GM19324 (cell line): Measurements from ENCODE around the gene LRRTM3.

Experiments used
- ATAC-seq: cut with Tn5 transposase; IDR thresholded peaks from one replicate; pipeline ENCODE4 v1.9.1; 2021; ENCODE audit warnings: mild to moderate bottlenecking, moderate library complexity; ENCODE audit not compliant: unreplicated experiment, low FRiP score

The LRRTM3 gene

DNA sequence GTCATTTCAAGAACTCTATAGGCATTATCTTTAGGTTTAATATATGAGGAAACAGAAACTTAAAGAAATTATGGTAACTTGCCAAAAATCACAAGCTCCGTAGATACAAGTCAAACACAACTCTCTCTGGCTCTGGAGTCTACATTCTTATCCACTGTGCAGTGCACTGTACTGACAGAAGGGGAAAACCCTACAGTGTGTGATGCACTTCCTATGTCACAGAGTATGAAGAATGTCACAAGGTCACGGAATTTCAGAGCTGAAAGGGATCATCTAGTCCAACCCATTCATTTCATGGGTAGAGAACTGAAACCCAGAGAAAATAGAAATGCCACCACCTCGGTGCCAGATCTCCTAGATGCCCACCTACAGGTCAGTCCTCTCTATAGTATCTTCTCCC, 86.1 kb downstream of the LRRTM3 start:
- no peak for ATAC-seq

DNA sequence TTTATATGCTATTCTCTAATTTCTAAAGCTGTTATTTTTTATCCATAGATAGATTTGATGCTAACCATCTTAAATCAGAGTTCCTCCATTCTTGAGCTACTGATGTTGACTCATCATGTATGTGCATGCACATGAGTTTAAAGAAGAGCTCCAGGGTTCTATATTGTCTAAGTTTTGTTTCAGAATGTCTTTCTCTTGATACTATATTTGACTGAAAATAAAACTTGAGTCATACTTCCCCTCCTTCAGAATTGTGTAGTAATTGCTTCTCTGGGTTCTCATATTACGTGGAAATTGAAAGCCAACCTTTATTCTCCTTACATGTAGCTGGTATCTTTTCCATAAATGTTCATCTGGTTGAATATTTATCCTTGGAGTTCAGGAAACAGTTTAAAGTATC, 89.4 kb downstream of the LRRTM3 start:
- ATAC-seq, result no peak

DNA sequence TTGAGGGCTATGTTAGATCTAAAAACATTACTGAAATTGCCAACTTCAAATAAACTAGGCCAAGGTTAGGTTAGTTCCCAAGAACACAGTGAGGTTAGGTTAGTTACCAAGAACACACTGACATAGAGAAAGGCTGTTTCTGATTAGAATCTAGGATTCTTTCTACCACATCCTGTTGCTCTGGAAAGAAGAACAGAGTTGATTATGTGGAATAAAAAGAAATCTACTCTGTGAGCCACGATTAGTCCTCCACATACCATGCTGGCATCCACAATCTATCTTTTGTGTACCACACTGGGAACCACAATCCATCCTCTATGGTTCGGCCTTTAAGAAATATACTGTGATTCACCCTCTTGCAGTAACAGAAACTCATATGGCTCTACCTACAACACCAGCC, 91.4 kb downstream of the LRRTM3 start:
- ATAC-seq, result no peak

DNA sequence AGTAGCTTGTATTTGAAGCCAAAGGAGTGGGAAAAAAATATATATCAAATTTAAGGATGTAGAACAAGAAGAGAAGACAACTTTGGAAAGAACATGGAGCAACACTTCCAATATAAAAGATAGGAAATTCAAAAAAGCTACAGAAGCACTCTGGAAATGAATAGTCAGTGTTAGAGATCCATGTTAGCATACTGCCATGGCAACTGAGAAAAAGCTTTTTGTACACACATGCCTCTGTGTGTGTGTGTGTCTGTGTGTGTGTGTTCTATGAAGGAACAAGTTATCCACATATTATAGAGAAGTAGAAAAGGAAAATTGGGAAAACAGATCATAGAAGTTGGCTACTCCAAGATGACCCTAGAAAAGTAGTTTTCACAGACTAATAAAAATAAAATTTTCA, 96.3 kb downstream of the LRRTM3 start:
- no peak for ATAC-seq

DNA sequence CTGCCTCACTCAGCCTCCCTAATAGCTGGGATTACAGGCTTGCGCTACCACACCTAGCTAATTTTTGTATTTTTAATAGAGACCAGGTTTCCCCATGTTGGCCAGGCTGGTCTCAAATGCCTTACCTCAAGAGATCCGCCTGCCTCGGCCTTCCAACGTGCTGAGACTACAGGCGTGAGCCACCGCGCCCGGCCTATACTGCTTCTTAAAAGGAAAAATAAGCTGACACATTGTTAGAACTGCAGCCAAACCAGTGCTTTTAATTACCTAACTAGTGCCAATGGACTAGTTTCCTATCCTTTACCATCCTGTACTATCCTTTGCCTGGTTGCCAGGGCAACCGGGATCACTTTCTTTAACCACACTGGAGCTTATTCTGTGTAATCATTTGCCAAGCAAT, 108.0 kb downstream of the LRRTM3 start:
- ATAC-seq, result no peak

DNA sequence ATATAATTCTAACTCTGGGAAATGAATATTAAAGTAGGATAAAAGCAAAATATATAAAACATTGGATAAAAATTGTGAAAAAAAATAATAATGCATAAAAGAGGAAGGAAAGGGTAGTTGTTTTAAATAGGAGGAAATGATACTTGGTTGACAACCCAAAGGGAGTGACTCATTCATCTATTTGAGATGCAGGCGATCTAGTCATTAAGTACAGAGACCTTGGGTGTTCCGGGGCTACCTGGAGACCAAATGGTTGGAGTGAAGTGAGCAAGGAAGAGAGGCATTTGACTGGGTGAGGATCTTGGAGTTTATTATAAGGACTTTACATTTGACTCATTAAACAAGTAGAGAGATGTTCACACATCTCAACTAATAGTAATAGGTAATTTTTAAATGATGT, 111.0 kb downstream of the LRRTM3 start:
- no peak for ATAC-seq

DNA sequence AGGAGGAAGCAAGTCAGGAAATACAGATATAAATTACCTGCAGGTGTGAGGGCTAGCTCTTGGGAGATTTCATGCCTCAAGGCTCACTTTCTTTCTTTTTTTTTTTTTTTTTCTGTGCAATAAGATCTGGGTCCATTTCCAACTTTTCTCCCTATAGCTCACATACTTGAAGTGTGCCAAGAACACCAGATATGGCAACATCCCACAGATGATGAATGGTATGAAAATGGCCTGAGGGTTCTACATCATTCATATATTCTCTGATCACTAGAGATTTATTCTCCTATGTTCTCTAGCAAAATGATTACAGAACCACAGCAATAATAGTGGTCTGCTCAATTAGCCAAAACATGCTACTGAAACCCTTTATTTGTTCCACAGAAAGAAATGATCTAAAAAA, 117.2 kb downstream of the LRRTM3 start:
- no peak for ATAC-seq

DNA sequence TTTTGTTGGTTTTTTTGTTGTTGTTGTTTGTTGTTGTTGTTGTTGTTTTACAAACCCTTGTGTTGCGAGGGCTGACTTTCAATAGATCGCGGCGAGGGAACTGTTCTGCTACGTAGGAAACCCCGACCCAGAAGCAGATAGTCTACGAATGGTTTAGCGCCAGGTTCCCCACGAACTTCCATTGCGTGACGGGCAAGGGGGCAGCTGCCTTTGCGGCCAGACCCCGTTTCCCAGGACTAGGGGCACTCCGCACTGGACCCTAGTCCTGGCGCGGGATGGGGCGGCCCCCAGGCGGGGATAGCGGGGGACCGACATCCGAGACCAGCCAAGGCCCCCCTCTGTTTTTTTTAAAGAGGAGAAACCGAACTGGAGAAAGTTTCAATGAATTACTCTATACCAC, 119.6 kb downstream of the LRRTM3 start:
- no peak for ATAC-seq

DNA sequence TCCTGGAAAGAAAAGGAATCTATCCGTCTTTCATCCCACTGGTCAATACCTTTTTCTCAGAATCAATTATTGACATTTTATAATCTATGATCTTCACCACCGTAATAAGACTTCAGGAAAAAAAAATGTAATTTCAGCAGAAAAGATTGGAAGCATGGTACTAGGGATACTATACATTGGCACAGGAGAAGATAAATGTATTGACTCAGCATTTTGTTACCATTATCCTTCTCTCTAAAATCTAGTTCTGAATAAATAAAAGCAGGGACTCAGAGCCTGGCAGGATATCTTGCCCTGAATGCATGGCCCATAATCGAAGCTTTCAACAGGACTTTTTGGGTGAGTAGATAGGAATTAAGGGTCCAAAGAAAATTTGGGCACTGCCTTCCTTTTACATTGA, 120.7 kb downstream of the LRRTM3 start:
- ATAC-seq, result no peak

DNA sequence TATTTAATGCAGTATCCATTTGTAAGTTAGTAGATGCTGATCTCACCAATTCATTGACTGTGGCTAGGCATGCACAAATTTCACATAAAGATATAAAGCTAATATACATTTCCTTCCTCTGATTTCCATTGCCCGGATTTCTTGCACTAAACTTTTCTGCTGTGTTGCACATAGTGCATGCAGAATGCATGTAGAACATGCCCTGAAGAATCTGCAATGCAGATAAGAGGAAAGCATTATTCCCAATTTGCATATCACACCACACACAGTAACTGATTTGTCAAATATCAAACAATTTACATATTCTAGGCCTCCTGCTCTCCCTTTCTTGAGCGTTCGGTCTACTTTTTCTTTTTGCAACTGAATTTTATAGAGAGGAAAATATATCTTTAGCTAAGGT, 124.2 kb downstream of the LRRTM3 start:
- no peak for ATAC-seq

DNA sequence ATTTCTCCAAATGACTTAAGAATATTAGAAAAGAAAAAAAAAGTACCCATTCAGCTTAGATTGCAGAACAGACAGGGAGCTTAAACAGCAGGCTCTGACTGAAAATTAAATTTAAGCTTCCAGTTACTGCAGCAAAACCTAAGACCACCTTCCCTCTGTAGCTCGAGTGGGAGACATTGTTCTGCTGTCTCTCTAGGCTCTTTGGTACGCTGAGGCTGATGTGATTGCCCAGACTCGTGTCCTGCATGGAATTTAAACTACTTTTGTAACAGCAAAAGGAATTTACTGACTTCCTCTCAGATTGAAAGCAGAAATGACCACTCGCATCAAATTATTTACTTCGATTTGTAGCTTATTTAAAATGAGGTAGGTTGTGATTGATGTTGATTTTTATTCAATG, 124.6 kb downstream of the LRRTM3 start:
- ATAC-seq, result no peak

DNA sequence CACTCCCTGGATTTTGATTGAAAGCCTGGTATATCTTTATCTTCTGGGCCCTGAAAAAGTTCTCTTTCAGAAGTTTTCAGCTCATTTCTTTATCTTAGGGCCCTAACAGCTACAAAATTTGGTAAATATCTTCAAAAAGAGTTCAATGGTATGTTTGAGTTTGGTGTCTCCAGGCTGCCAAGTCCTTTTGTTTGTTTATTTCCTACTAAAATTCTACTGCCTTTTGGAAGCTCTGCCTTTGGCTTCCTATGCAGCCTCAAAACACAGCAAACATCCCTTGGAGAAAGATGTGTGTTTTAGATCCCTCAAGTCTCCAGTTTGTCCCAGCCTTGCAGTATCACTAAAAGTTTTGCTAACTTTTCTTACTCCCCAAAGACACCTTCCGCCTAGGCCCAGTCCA, 146.8 kb downstream of the LRRTM3 start:
- ATAC-seq, result no peak

DNA sequence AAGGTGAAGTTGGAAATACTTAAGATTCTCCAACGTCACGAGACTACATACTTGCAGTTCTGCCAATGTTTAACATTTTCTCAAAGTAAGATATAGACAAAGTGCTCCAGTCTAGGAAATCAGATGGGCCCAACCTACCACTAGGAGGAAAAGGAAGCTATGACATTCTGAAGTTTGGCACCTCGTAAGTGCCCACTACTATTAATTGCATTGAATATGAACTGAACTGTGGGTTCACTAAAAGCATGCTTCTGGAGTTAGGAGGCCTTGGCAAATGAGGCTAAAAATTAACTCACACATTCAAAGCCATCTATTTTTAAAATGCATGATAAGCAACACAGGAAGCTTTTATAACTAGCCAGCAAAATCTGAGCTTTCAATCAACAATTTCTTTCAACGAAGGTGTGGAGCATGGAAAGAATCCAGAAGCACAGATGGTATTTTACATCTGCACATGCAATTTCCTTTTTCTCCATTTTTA, 149.7 kb downstream of the LRRTM3 start:
- no peak for ATAC-seq

DNA sequence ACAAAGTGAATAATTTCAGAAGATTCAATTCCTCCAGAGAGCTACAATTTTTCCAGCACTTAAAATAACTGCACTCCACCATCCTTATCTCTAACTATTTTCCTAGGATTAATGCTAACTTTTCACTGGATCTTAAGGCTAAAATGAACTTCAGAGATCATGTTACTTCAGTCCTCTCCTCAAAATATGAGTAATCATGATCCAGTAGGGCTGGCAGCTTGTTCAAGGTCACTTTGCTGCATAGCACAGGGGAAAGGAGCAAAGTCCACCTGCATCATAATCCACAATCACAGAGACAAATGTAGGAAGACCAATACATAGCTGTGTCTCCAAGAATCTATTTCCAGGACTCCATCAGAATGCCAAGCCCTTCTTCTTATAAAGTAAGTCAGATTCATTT, 150.3 kb downstream of the LRRTM3 start:
- ATAC-seq, result no peak

DNA sequence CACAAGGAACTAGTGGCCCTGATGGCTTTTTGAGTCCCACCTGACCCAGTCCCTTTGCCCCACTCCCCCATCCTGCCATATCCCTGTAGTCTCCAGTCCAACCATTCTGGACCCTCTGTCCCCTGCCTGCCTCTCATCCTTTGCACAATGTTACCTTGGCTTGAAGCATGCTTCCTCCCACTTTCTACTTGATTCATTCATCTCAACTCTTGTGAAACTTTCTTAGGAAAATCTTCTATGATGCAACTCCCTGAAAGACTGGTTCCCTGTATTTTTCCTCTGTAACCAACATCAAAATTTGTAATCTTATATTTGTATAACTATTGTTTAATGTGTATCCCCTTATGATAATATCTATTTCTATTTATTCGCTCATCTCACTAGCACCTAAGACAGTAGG, 151.5 kb downstream of the LRRTM3 start:
- ATAC-seq, result no peak

DNA sequence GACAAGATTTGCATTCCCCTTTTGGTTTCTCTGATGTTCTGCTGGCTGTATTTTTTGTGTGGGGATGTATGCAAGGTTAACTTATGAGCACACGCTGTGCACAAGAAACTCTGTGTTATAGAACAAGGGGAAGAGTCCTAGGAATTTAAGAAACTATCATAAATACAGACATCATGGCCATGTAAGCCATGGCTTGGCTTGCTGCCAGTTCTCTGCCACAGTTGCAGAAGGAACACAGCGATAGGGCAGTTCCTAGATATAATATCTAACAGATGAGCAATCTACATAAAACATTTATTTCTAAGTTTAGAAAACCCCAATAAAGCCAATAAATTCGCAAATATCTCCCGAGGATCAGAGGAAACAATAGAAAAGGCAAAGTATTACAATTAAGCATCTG, 153.3 kb downstream of the LRRTM3 start:
- no peak for ATAC-seq

DNA sequence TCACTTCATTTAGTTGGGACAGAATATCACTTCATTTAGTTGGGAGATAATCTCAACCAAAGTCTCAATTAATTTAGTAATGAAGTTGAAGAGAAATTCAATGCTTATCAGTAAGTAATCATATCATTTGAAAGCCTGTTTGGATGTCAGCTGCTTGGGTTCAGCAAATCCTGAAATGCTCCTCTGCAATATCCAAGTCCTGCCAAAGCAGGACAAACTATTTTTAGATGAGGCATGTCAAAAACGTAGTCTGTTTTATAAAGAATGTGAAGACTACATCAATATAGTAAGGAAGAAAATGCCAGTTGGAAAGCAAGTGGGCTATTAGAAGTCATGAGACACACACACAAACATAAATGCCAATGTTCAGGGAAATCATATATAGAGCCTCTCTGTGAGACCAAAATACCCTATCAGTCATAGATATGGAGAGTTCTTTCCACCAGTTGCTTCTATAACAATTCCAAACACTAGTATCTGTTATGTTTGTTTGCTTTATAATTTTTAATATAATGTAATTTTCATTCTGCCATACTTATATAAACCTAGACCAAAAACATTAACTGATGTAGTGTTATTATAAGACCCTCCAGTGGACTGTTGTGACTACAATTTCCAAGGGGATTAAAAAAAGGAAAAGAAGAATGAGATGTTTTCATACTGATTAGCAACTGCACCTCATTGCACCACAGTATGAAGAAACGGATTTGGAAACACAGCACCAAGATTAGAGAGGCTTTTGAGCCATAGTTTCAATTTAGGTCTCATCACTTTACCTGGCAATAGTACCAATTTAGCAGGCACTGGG, 160.7 kb downstream of the LRRTM3 start:
- ATAC-seq, result no peak

DNA sequence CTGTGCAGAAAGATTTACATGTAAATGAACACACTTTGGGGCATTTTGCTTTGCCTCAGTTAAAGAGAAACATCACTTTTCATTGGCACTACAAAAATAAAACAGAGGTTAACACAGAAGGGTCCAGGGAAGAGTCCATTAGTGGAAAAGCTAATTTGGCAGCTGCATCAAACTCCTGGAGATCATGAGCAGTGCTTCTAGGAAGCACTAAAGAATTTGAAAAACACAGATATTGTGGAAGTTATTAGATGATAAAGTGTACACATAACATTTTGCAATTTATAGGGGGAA, 161.2 kb downstream of the LRRTM3 start:
- no peak for ATAC-seq

DNA sequence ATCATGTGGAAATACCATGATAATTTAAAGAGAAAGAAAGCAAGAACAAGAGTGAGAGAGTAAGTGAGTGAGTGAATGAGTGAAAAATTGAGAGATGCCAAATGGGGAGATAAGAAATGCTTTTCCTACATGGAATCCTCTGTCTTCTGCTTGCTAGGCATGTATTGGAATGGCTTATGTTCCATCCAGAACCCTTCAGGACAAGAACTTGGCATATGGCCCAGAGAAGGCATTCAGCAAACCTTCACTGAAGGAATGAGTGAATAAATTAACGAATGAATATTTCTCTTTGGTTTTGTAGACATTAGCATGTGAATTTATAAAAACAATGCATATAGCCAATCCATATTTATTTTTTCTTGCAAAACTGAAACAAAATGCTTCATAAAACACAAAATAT, 162.2 kb downstream of the LRRTM3 start:
- no peak for ATAC-seq

DNA sequence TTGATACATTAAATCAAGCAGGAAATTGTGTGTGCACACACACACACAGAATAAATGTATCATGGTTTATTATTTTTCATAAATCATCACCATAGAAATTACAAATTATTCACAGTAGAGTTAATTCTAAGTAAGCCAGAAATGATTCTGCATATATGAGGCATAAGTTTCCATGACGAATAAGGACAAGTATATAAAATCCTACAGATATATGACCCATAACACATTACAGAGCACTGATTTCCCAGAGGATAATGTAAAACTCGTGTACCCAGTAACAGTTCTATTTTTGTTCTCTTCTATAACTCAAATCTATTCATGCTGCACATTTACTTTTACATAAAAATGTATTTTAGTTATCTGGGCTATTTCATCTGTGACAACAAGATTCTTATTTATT, 169.7 kb downstream of the LRRTM3 start:
- ATAC-seq, result no peak

DNA sequence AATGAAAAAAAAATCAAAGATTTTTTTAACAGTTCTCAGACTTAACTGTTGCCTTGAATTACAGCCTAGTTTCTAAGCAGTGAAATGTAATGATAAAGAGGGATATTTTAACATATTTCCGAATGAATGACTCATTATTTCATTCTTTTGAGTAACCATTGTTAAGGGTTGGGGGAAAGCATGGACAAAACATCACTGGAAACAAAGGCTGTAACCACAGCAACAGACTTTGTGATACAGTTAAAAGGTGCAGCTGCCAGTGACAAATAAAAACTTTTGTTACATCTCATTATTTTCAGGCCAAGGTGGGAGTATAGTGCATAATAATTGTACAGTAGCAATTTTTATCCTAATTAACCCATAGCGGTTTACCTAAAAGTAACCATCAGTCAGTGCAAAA, 172.6 kb downstream of the LRRTM3 start:
- ATAC-seq, result no peak

DNA sequence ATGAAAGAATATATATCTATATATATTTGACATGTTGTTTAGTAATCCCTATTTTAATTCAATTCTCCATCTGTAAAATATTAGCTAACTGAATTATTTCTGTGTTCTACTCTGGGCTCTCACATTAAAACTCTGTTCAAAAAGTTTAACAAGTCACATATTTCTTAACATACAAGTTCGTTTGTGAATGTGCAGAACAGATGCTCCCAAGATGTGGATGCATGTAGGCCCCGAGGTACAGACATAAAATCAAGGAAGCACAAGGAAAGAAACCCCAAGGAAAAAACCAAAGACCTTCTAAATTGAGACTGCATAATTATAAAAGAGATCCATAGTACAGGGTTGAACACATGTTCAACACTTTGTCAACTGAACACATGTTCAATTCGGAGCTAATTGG, 175.1 kb downstream of the LRRTM3 start:
- ATAC-seq, result no peak

DNA sequence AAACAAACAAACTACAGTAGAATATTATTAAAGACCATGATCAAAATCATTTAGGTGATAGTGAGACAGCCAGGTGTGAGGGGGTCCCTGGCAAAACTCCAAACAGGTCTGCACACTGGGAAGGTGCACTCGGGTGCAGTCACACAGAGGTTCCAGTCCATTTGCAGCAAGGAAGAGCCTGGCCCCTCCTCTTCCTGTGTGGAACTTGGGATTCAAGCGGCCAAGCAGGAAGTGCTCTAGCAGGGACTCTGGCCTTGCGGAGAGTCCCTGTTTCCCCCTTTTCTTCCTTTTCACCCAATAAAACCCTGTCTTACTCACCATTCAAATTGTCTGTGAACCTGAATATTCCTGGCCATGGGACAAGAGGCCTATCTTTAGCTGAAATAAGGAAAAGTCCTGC, 181.8 kb downstream of the LRRTM3 start:
- ATAC-seq, result no peak
